Caco-2 (cell line): Measurements from ENCODE around the gene TMCC2. TPM values are rescaled to one million over a fixed set of nuclear protein-coding genes. Genes with fewer than 3 reads are reported as not detected.

Source experiments
- BruUV-seq: library from RNA; stranded (reverse); fragments of 400-500 nt; replicated peaks from 2 replicates; lab custom pipeline; 2021; lab: Mats Ljungman, UMichigan
- CTCF ChIA-PET: fragments of 300-600 bp; sonication (Branson Sonifier 250); formaldehyde crosslinking; loops from one replicate; lab custom pipeline; 2022; ENCODE audit warnings: antibody characterized with exemption; lab: Charles Lee
- POLR2A ChIA-PET: fragments of 300-600 bp; sonication (Branson Sonifier 250); formaldehyde crosslinking; loops from one replicate; lab custom pipeline; 2022; ENCODE audit warnings: antibody characterized with exemption; lab: Charles Lee
- DNase-seq, 2 experiments: peaks; one replicate each; pipeline versions ENCODE4 v3.0.0 to v3.0.0-alpha.2; 2020 to 2022
- H3K27me3 ChIP-seq: replicated peaks from 2 replicates; pipeline ENCODE4 v1.6.0; 2011; ENCODE audit warnings: low read length; ENCODE audit not compliant: control insufficient read depth, insufficient read depth
- H3K36me3 ChIP-seq: 2 replicates; pipeline ENCODE4 v1.5.1; 2011; ENCODE audit warnings: low read length; ENCODE audit not compliant: control insufficient read depth, insufficient read depth
- H3K4me1 ChIP-seq: fragments of 250-450 bp; sonication (Bioruptor Pico); 2 replicates; pipeline ENCODE4 v1.5.1; 2020; ENCODE audit warnings: mild to moderate bottlenecking
- H3K4me3 ChIP-seq: 2 replicates; pipeline ENCODE4 v1.5.1; 2011; ENCODE audit warnings: low read depth, mild to moderate bottlenecking, control low read depth, low read length
- H3K9me3 ChIP-seq: fragments of 250-450 bp; sonication (Bioruptor Pico); 2 replicates; pipeline ENCODE4 v1.5.1; 2020; ENCODE audit warnings: mild to moderate bottlenecking, moderate library complexity
- H3K27ac Mint-ChIP-seq: one replicate; pipeline ENCODE4 v1.8.0; 2022; ENCODE audit warnings: mixed read lengths; ENCODE audit not compliant: unreplicated experiment
- H3K27me3 Mint-ChIP-seq: one replicate; pipeline ENCODE4 v1.8.0; 2022; ENCODE audit warnings: mixed read lengths; ENCODE audit not compliant: insufficient read depth, unreplicated experiment
- H3K36me3 Mint-ChIP-seq: one replicate; pipeline ENCODE4 v1.8.0; 2022; ENCODE audit warnings: mild to moderate bottlenecking, mixed read lengths; ENCODE audit not compliant: insufficient read depth, unreplicated experiment
- H3K4me1 Mint-ChIP-seq: one replicate; pipeline ENCODE4 v1.8.0; 2022; ENCODE audit warnings: low read depth, mixed read lengths; ENCODE audit not compliant: unreplicated experiment
- H3K4me3 Mint-ChIP-seq: one replicate; pipeline ENCODE4 v1.8.0; 2022; ENCODE audit warnings: mild to moderate bottlenecking, moderate library complexity, mixed read lengths; ENCODE audit not compliant: unreplicated experiment
- H3K9me3 Mint-ChIP-seq: one replicate; pipeline ENCODE4 v1.8.0; 2022; ENCODE audit warnings: mixed read lengths; ENCODE audit not compliant: unreplicated experiment
- intact Hi-C: fragments of 100-400 bp; cut with micrococcal nuclease; formaldehyde crosslinking; loops from one replicate; pipeline ENCODE4 v1.10.0; 2022; ENCODE audit not compliant: unreplicated experiment
- total RNA-seq: library from RNA; stranded (reverse); gene quantifications from 2 replicates; pipeline ENCODE4 v1.2.3, GENCODE V29; 2022
- TF ChIP-seq, protein P1 (sequence below), 2 experiments: fragments of 200-600 bp in 1 of 2; IDR thresholded peaks; 1 replicate in 1 of 2; 2 replicates in 1 of 2; pipeline versions ENCODE4 v1.5.1 to v1.8.0; 2011 to 2022; ENCODE audit warnings: antibody characterized with exemption in 1 of 2, control low read depth in 1 of 2, inconsistent platforms in 1 of 2, low read depth in 1 of 2, low read length in 1 of 2, mild to moderate bottlenecking in 1 of 2, moderate library complexity in 1 of 2; ENCODE audit not compliant: insufficient read depth in 1 of 2, severe bottlenecking in 1 of 2, unreplicated experiment in 1 of 2

Gene TMCC2
- total RNA-seq, 1 experiment from 2014 or later = 0.91 TPM

DNA sequence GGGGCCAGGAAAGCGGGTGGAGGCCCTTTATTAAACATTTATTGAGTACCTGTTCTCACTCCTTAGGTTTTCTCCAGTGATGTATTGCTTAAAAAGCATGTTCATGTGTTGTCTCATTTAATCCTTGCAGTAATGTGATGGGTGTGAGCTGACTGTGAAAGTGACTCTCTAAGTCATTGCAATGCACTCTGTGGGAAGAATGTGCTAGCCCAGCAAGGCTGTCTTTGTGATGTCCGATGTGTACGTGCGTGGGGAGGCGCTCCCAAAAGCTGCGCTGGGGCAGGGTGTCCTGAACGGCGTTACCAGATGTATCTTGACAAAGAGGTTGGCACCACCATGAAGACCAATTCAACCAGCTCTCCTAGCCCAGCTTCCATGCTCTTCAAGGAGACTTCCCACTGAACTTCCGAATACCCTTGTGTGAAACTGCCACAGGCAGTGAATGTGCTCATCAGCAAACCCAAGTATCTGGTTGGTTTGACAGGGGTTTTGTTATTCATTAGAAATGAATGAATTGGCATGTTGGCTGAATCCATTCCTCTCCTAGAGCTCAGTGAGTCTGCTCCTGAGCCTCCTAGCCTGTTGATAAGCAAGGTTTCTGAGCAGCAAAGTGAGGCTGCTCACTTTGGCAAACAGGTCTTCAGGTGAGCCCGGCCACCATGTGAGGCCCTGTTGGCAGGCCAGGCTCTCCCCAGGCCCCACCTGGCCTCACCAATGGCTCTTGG, 65.8 kb downstream of the TMCC2 start:
- H3K4me1 Mint-ChIP-seq = peaks cover 52% of the 10 kb centered on the region
- POLR2A ChIA-PET = interaction anchor here (2.4 kb wide), 1 partner anchor 9 kb away, joined by 12 read pairs; no protein-coding TSS in a partner anchor
- Histone ChIP-seq H3K36me3 (no peaks in the 10 kb centered on the region), H3K4me3 (no peak overlapping the region), H3K27me3 (no peaks in the 10 kb centered on the region), H3K4me1 (peaks cover 72% of the 10 kb centered on the region), H3K9me3 (no peaks in the 10 kb centered on the region)
- no peak for DNase-seq
- peak overlapping the region; percentile 97 for H3K27ac Mint-ChIP-seq
- peaks cover 16% of the 10 kb centered on the region for H3K36me3 Mint-ChIP-seq
- intact Hi-C loops = no loop called here
- CTCF ChIA-PET = interaction anchor here (0.8 to 1.8 kb wide), 5 partner anchors 9 to 192 kb away, joined by 4 to 17 read pairs (median 5); no protein-coding TSS in a partner anchor
- TF ChIP-seq, protein P1, sequence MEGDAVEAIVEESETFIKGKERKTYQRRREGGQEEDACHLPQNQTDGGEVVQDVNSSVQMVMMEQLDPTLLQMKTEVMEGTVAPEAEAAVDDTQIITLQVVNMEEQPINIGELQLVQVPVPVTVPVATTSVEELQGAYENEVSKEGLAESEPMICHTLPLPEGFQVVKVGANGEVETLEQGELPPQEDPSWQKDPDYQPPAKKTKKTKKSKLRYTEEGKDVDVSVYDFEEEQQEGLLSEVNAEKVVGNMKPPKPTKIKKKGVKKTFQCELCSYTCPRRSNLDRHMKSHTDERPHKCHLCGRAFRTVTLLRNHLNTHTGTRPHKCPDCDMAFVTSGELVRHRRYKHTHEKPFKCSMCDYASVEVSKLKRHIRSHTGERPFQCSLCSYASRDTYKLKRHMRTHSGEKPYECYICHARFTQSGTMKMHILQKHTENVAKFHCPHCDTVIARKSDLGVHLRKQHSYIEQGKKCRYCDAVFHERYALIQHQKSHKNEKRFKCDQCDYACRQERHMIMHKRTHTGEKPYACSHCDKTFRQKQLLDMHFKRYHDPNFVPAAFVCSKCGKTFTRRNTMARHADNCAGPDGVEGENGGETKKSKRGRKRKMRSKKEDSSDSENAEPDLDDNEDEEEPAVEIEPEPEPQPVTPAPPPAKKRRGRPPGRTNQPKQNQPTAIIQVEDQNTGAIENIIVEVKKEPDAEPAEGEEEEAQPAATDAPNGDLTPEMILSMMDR (IDR thresholded peaks at IDR 0.05; ENCODE audit: insufficient read depth in 1 of 2, low read depth in 1 of 2, low read length in 1 of 2, severe bottlenecking in 1 of 2, unreplicated experiment in 1 of 2) = no peak
- no peaks in the 10 kb centered on the region for H3K27me3 Mint-ChIP-seq
- BruUV-seq = no TSS peak
- H3K9me3 Mint-ChIP-seq = no peaks in the 10 kb centered on the region
- peak overlapping the region; percentile 46 for H3K4me3 Mint-ChIP-seq

DNA sequence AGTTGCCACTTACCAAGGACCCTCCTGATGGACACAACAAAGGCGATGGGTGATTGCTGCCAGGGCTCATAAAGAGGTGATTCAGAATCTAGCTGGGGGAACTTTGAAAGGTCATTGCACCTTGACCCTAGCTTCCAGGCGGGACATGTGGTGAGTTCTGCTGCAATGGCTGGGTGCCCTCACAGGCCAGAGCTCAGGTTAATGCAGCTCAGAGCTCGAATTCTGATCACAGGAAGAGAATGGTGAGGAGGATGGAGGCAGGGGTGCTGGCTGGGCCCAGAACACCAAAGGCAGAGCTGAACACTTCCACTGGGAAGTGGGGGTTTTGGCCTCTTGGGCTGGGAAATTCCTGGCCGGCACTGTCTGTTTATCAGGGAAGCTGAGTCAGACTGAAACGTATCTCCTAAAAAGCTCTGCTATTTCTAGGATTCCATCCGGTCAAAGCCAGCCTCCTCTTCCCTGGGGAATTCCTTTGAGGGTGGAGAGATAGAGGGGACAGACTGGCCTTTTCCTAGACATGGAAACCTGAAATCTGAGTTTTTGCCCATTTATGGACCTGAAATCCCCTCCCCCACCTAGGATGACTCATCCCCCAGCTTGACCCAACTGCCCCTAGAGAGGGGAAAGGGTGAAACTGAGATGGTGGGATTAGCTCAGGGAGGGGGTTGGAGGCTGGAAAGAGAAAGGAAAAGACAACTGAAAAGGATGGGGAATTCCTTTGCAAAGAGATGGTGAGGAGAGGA, 66.6 kb downstream of the TMCC2 start:
- H3K36me3 Mint-ChIP-seq = peaks cover 23% of the 10 kb centered on the region
- Histone ChIP-seq H3K36me3 (no peaks in the 10 kb centered on the region), H3K4me3 (no peak overlapping the region), H3K9me3 (no peaks in the 10 kb centered on the region), H3K27me3 (no peaks in the 10 kb centered on the region), H3K4me1 (peaks cover 79% of the 10 kb centered on the region)
- no peaks in the 10 kb centered on the region for H3K9me3 Mint-ChIP-seq
- TF ChIP-seq, protein P1 (IDR thresholded peaks at IDR 0.05; ENCODE audit: insufficient read depth in 1 of 2, low read depth in 1 of 2, low read length in 1 of 2, severe bottlenecking in 1 of 2, unreplicated experiment in 1 of 2) = no peak
- intact Hi-C loops = no loop called here
- BruUV-seq = no TSS peak
- no peaks in the 10 kb centered on the region for H3K27me3 Mint-ChIP-seq
- CTCF ChIA-PET = interaction anchor here (0.8 to 1.8 kb wide), 5 partner anchors 9 to 191 kb away, joined by 4 to 17 read pairs (median 5); no protein-coding TSS in a partner anchor
- DNase-seq = peak; percentile 74 to 88
- H3K4me1 Mint-ChIP-seq = peaks cover 51% of the 10 kb centered on the region
- H3K27ac Mint-ChIP-seq = peak overlapping the region; percentile 97
- POLR2A ChIA-PET = interaction anchor here (0.6 to 2.4 kb wide), 4 partner anchors 10 to 230 kb away, joined by 3 to 12 read pairs (median 4); partner anchors contain the start of gene NUAK2
- peak overlapping the region; percentile 46 for H3K4me3 Mint-ChIP-seq

DNA sequence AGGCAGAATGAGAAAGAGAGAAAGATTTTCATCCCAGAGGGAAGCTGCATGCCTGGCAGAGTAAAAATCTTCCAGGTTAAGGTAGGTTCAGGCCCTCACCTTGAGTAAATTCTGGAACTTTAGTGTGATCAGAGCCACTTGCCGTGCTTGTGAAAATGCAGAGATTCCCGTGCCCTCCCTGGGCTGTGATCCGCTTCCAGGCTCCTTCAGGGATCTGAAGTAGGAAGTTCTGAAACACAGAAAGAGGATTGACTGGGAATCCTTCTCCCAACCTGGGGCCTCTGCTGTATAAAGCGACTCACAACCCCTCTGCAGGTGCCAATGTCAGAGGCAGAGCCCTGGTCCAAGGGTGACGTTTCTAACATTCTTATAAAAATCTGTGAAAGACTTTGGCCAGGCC, 67.2 kb downstream of the TMCC2 start:
- Histone ChIP-seq H3K27me3 (no peaks in the 10 kb centered on the region), H3K4me1 (peaks cover 85% of the 10 kb centered on the region), H3K4me3 (no peak overlapping the region), H3K9me3 (no peaks in the 10 kb centered on the region), H3K36me3 (no peaks in the 10 kb centered on the region)
- Mint-ChIP-seq H3K27me3 (no peaks in the 10 kb centered on the region), H3K36me3 (peaks cover 29% of the 10 kb centered on the region), H3K27ac (peak overlapping the region; percentile 97), H3K9me3 (no peaks in the 10 kb centered on the region), H3K4me3 (peak overlapping the region; percentile 46), H3K4me1 (peaks cover 51% of the 10 kb centered on the region)
- CTCF ChIA-PET = interaction anchor here (1.2 to 1.8 kb wide), 3 partner anchors 10 to 22 kb away, joined by 5 to 17 read pairs (median 12); no protein-coding TSS in a partner anchor
- no peak for DNase-seq
- intact Hi-C loops = no loop called here
- POLR2A ChIA-PET = interaction anchor here (0.5 to 2.4 kb wide), 4 partner anchors 10 to 191 kb away, joined by 3 to 12 read pairs (median 6); partner anchors contain the start of gene NUAK2
- BruUV-seq = TSS peak; percentile 56
- TF ChIP-seq, protein P1 (IDR thresholded peaks at IDR 0.05; ENCODE audit: insufficient read depth in 1 of 2, low read depth in 1 of 2, low read length in 1 of 2, severe bottlenecking in 1 of 2, unreplicated experiment in 1 of 2) = no peak
